Activated CD4-positive, alpha-beta T cell treated with anti-CD3 and anti-CD28 coated beads for 48 hours (primary cell): Measurements from ENCODE around the gene ZNF747.
"Not testable (repeated sequence)": the region's sequence is repeated elsewhere in the genome, so short reads cannot be mapped to it uniquely, and the experiment has no call there.

Source experiments
- DNase-seq: peaks from one replicate; pipeline ENCODE4 v3.0.0-alpha.2; 2020

The ZNF747 gene

GRCh38 chr16:30557707-30557956, 23.0 kb upstream of the ZNF747 start:
- no peak for DNase-seq

GRCh38 chr16:30556125-30556473, 21.4 kb upstream of the ZNF747 start:
- DNase-seq = no peak

GRCh38 chr16:30555315-30556124, 20.9 kb upstream of the ZNF747 start:
- DNase-seq = no peak

DNA sequence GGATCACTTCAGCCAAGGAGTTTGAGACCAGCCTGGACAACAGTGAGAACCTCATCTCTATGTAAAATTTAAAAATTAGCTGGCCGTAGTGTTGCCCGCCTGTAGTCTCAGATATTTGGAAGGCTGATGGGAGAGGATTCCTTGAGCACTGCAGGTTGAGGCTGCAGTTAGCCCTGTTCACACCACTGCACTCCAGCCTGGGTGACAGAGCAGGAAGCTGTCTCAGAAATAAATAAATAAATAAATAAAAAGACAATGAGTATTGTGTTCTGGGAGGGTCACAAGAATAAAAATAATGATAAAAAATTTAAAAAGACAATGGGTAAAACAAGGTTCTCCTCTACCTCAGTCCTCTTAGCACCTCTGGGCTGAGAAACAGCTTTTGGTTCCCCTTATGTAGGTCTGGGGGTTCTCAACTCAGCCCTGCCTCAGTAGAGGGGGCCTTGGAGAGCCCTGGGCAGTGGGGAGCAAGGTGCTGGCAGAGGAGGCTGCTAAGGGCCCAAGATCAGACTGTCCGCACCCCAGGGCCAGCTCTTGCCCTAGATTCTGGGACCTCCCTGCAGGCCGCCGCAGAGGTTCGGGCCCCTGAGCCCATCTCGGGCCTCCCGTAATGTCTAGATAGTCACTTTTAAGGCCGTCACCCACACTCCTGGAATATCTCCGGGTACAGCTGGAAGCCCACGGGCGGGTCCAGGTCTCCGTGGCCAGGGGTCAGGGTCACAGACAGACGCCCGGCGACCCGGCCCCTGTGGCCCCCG, 20.1 kb upstream of the ZNF747 start:
- no peak for DNase-seq

- no peak for DNase-seq
Measured at GRCh38 chr16:30553393-30553899, 18.8 kb upstream of the ZNF747 start.

DNA sequence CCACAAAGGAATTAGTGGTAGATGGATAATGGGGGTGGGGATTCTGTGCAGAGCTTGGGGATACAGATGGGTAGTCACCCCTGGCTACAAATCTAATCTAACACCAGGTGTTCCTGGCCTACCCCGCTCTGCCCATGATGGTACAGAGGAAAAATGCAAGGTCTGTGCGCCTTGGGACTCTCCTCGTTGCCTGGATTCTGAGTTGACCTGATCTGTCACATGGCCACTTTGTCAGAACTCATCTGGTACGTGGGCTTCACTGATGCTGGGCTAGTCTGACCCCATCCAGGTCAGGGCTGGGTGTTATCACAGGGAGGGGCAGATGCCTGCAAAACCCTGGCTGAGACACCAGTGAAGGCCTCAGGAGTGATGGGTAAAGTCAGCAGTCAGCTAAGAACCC, 18.3 kb upstream of the ZNF747 start:
- no peak for DNase-seq

DNA sequence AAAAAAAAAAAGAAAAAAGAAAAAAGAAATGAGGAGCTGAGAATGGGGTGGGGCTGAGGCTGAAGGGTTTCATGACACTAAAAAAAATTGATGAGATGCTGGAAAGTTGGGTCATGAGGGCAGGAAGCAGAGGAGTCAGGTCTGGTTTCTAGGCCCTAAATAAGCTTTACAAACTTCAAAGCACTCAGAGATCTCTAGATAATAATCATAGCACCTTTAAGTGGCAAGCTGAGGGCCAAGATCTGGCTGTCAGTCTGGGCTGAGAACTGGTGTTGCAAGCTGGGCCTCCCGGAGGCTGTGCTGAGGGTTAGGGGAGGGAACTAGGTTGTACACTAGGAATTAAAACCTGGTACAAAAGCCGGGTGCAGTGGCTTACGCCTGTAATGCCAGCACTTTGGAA, 17.1 kb upstream of the ZNF747 start:
- DNase-seq = peak; percentile 75

GRCh38 chr16:30548416-30549253, 14.0 kb upstream of the ZNF747 start:
- DNase-seq = no peak

GRCh38 chr16:30546115-30546514, 11.5 kb upstream of the ZNF747 start:
- DNase-seq = no peak

DNA sequence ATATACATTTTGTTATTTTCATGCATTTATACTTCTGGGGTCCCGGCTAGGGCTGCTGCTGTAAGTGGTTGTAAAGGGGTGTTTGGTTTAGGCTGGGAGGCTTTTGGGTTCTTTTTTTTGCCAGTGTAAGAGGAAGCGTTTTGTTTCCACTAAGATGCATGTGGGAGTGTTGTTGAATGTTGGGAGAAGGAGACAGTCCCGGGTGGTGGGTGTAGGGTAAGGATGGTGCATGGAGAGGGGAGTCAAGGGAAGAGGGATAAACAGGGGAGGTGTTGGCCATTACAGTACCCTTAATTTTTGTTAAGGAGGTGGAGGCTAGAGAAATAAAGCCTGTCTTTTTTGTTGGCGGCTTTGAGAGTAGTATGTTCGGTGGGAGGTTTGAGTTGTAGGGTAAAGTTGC, 8.4 kb upstream of the ZNF747 start:
- DNase-seq = no peak

DNA sequence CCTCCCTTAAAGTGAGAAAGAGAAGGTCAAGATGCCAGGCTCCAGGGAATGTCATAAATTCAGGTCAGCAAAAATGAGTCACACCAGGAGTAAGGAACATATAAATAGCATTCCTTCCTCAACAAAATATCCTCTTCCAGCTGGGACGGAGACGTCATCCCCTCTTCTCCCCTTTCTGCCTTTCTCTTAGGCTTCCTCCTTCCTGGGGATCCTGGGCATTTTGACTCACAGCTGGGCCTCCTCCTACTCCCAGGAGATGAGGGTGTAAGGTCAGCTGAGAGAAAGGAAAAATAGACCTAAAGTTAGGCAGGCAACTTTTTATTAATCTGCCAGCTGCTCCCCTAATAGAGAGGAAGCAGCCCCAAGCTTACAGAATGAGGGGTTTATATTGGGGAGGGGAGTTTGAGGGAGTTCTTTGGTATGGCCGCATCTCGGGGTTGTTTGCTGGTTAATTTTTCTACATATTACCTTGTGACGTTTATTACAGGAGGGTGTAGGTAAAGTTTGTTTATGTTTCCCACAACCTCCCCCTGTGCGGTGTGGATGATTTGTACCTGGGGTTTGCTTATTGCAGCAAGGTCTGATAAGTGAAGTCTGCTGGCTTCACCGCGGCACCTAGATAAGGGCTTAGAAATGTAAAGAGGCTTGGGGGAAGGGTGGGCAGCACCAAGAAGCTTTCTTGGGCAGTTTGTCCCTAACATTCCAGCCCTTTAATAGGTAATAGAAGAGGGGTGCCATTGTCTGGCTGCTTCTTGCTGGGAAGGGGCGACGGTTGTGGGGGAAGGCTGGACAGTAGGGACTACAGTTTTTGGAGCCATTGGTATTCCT, 7.1 kb upstream of the ZNF747 start:
- DNase-seq = no peak

- DNase-seq = not testable (repeated sequence)
Measured at GRCh38 chr16:30540916-30541464, 6.3 kb upstream of the ZNF747 start.

GRCh38 chr16:30539986-30540526, 5.4 kb upstream of the ZNF747 start:
- DNase-seq = not testable (repeated sequence)

DNA sequence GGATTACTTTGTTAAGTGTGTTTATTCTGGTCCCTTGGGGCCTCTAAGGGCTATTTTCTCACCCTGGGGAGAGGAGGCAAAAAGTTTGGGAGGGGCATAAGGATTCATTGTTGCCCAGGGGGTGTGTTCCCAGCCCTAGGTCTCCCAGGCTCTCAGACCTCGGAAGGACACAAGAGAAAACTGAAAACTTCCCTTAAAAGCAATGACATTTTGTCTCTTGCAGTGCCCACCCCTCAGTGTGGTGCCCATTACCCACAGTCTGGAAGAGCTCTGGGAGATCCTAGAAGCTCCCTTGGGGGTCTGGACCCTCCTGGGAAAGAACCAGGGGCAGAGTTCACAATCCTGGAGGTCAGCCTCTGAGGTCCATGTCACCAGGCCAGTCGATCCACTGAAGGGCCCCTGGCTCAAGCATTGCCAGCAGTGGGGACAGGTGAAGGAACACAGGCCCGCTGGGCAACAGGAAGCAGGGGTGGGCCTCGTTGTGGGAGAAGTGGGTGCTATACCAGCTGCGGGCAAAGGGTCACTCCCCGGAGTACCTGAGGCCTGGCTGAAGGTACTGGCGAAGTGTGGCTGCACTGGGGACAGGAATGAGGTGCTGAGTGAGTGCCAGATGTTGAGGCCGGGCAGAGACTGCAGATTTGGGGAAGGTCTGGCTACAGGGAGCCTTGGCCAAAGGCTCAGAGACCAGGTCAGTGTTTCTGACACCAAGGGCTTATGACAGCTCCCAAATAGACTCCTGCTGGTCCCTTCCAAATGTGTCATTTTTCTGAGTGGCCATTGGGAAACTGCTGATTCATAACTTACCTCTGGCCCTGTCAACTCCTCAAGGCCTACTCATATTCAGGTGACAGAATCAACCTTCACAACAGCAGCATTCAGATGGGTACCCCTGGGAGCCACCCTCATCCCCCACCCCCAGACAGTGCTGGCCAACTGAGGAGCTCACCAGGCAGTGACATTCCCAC, 4.6 kb upstream of the ZNF747 start:
- no peak for DNase-seq

DNA sequence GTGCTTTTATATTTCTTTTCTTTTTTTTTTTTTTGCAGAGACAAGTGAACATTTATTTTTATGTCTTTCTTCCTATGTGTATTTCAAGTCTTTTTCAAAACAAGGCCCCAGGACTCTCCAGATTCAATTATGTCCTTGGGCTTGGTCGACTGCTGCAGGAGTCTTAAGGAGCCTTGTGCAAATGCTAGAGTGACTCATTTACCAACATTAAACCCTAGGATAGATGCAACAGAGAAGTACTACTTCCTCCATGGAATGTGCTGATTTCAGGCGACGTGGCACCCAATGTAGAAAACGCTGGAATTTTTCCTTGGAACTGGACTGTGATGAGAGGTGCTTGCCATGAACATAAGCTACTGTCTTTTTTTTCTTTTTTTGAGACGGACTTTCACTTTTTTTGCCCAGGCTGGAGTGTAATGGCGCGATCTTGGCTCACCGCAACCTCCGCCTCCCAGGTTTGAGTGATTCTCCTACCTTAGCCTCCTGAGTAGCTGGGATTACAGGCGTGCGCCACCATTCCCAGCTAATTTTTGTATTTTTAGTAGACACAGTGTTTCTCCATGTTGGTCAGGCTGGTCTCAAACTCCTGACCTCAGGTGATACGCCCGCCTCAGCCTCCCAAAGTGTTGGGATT, 1.9 kb upstream of the ZNF747 start:
- DNase-seq = not testable (repeated sequence)

DNA sequence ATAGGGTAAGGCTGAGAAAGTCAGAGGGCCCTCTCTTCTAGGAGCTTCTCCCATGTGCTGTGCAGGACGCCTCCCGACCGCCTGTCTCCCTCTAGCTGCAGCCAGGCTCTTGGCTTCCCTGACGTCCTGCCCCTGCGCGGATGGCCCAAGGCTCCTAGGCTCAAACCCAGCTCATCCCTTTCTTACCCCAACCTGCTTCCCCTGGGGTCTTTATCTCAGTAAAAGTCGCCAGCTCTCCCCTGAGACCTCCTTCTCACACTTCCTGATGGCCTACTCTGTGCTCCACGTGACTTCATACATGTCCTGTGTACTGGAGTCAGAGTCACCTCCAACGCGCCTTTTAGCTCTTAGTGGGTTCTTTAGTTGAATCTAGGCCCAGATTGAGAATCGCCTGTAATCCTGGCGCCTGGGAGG, 1.1 kb upstream of the ZNF747 start:
- peak; percentile 80 for DNase-seq

GRCh38 chr16:30535106-30535776, 583 bp upstream of the ZNF747 start:
- DNase-seq = no peak

GRCh38 chr16:30533748-30534367, 800 bp downstream of the ZNF747 start:
- peak; percentile 53 for DNase-seq

DNA sequence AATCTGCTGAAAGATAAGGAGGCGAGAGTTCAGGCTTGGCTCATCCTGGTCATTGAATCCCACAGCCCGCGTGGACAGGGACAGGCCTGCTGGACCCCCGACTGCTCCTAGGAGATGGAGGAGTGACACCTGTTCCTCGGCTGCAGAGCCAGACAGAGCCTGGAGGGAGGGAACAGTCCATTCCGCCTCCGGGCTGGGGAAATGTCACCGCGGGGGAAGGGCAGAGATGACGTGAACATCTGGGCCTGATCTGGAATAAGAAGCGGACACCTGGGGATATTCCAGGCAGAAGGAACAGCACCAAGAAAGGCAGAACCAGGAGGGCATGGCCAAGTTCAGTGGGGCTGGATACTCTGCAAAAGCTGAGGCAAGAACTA, 1.5 kb downstream of the ZNF747 start:
- no peak for DNase-seq
